HepG2 (cell line): ENCODE data around the gene HLA-DPA1. TPM values are rescaled to one million over a fixed set of nuclear protein-coding genes. Genes with fewer than 3 reads are reported as not detected.
A peak's percentile ranks its signal among the peaks of the same experiment; 100 is the strongest.

ENCODE experiments used
- ATAC-seq: fragments of 200-7000 bp; cut with Tn5 transposase; 3 replicates; pipeline ENCODE4 v1.9.1; 2020; ENCODE audit warnings: mild to moderate bottlenecking, moderate library complexity
- BruUV-seq: library from RNA; stranded (reverse); fragments of 400-500 nt; replicated peaks from 2 replicates; lab custom pipeline; 2021; lab: Mats Ljungman, UMichigan
- CTCF ChIA-PET: fragments of 300-600 bp; formaldehyde crosslinking; extraction: SDS; loops from one replicate; lab custom pipeline; 2021; ENCODE audit warnings: low total read pairs, inconsistent platforms, low intra/inter-chr PET ratio; lab: Yijun Ruan, JAX
- POLR2A ChIA-PET: fragments of 350-600 bp; sonication (Branson Sonifier 250); formaldehyde crosslinking; loops from one replicate; lab custom pipeline; 2020; ENCODE audit warnings: antibody characterized with exemption, inconsistent platforms; lab: Yijun Ruan, JAX
- DNase-seq: peaks from one replicate; pipeline ENCODE4 v3.0.0-alpha.2; 2015; ENCODE audit warnings: low spot score
- FAIRE-seq: peaks from 3 replicates; lab custom pipeline; 2011; peaks lifted over from hg19 to GRCh38; lab: Jason Lieb, UNC
- H2AFZ ChIP-seq: one replicate; pipeline ENCODE4 v1.6.1; 2011; ENCODE audit warnings: low read length, inconsistent platforms
- H3K27ac ChIP-seq: fragments of 300-600 bp; 3 replicates; pipeline ENCODE4 v1.8.0; 2011; ENCODE audit warnings: mixed run types, mild to moderate bottlenecking, mixed read lengths, low read length, inconsistent platforms; ENCODE audit not compliant: insufficient read depth; ENCODE audit errors: extremely low read length
- H3K27me3 ChIP-seq, 2 experiments: fragments of 200-600 bp in 1 of 2; 2 replicates in 1 of 2; 3 replicates in 1 of 2; pipeline versions ENCODE4 v1.6.0 to v1.8.0; 2011; ENCODE audit warnings: low read length in 2 of 2, mild to moderate bottlenecking in 2 of 2, moderate library complexity in 2 of 2, inconsistent platforms in 1 of 2; ENCODE audit not compliant: insufficient read depth in 2 of 2, control insufficient read depth in 1 of 2
- H3K36me3 ChIP-seq, 2 experiments: fragments of 200-600 bp in 1 of 2; replicated peaks in 1 of 2; 2 replicates in 1 of 2; 3 replicates in 1 of 2; pipeline versions ENCODE4 v1.5.1 to v1.8.0; 2011; ENCODE audit warnings: low read length in 2 of 2, inconsistent platforms in 1 of 2; ENCODE audit not compliant: insufficient read depth in 2 of 2, control insufficient read depth in 1 of 2
- H3K4me1 ChIP-seq: 2 replicates; pipeline ENCODE4 v1.5.1; 2012; ENCODE audit warnings: low read length, inconsistent platforms; ENCODE audit not compliant: insufficient read depth
- H3K4me2 ChIP-seq: 2 replicates; pipeline ENCODE4 v1.6.0; 2011; ENCODE audit warnings: low read depth, low read length, inconsistent platforms
- H3K4me3 ChIP-seq, 3 experiments: fragments of 200-600 bp in 1 of 3; sonication (generic), shearing (Covaris generic) in 1 of 3; replicated peaks in 1 of 3; 2 replicates each; pipeline ENCODE4 v1.5.1; 2011 to 2016; ENCODE audit warnings: low read length in 3 of 3, inconsistent platforms in 2 of 3, low read depth in 2 of 3, mild to moderate bottlenecking in 2 of 3, control low read depth in 1 of 3, mixed read lengths in 1 of 3; ENCODE audit not compliant: insufficient read depth in 1 of 3
- H3K79me2 ChIP-seq: one replicate; pipeline ENCODE4 v1.6.1; 2011; ENCODE audit warnings: low read length, inconsistent platforms; ENCODE audit not compliant: insufficient read depth
- H3K9ac ChIP-seq: 2 replicates; pipeline ENCODE4 v1.6.0; 2011; ENCODE audit warnings: mild to moderate bottlenecking, low read depth, low read length, inconsistent platforms; ENCODE audit not compliant: insufficient read depth
- H3K9me3 ChIP-seq: 2 replicates; pipeline ENCODE4 v1.5.1; 2012; ENCODE audit warnings: mild to moderate bottlenecking, low read length
- H4K20me1 ChIP-seq: 2 replicates; pipeline ENCODE4 v1.6.0; 2011; ENCODE audit warnings: inconsistent platforms, mild to moderate bottlenecking, low read length, moderate library complexity; ENCODE audit not compliant: insufficient read depth
- ATF1 ChIP-seq: IDR thresholded peaks from 2 replicates; pipeline ENCODE4 v1.6.1; 2016; ENCODE audit warnings: mild to moderate bottlenecking, control low read depth
- ATF7-NPFF ChIP-seq: sonication (generic); formaldehyde crosslinking; IDR thresholded peaks from 2 replicates; pipeline ENCODE4 v1.8.1; 2023; ENCODE audit warnings: mild to moderate bottlenecking, low read depth, missing genetic modification reagents, moderate library complexity
- CREB1 ChIP-seq, 2 experiments: fragments of 450-650 bp in 1 of 2; IDR thresholded peaks; 2 replicates each; pipeline ENCODE4 v1.6.1; 2016 to 2017; ENCODE audit warnings: control low read depth in 1 of 2, mild to moderate bottlenecking in 1 of 2, missing compliant biosample characterization in 1 of 2, missing genetic modification characterization in 1 of 2
- GATAD1 ChIP-seq: IDR thresholded peaks from 2 replicates; pipeline ENCODE4 v1.6.1; 2016; ENCODE audit warnings: missing genetic modification reagents, missing compliant biosample characterization
- HOXA9 ChIP-seq: sonication (generic); formaldehyde crosslinking; IDR thresholded peaks from 2 replicates; pipeline ENCODE4 v1.8.1; 2022; ENCODE audit warnings: missing genetic modification reagents, mild to moderate bottlenecking, moderate library complexity, borderline replicate concordance
- ISX ChIP-seq: sonication (generic); formaldehyde crosslinking; conservative IDR thresholded peaks from 2 replicates; pipeline ENCODE4 v1.5.0; 2020; ENCODE audit warnings: missing genetic modification reagents
- KMT2A ChIP-seq: sonication (generic); formaldehyde crosslinking; IDR thresholded peaks from 2 replicates; pipeline ENCODE4 v1.4.0; 2020; ENCODE audit warnings: missing genetic modification reagents
- MBNL3 ChIP-seq: fragments of 250-450 bp; sonication (Bioruptor Pico); conservative IDR thresholded peaks from 2 replicates; pipeline ENCODE4 v1.8.0; 2022; ENCODE audit warnings: mild to moderate bottlenecking, inconsistent platforms
- NCOA2 ChIP-seq: sonication (generic); formaldehyde crosslinking; IDR thresholded peaks from 2 replicates; pipeline ENCODE4 v1.8.0; 2022; ENCODE audit warnings: inconsistent platforms
- NFYC ChIP-seq: IDR thresholded peaks from 2 replicates; pipeline ENCODE4 v1.6.1; 2016; ENCODE audit warnings: missing genetic modification reagents, missing compliant biosample characterization
- PAX8 ChIP-seq: sonication (generic); formaldehyde crosslinking; IDR thresholded peaks from 2 replicates; pipeline ENCODE4 v1.8.0; 2022; ENCODE audit warnings: mild to moderate bottlenecking, missing genetic modification reagents, borderline replicate concordance
- RARA ChIP-seq: IDR thresholded peaks from 2 replicates; pipeline ENCODE4 v1.6.1; 2016; ENCODE audit warnings: missing genetic modification reagents, missing compliant biosample characterization
- RFX5 ChIP-seq: IDR thresholded peaks from 2 replicates; pipeline ENCODE4 v1.6.1; 2011; ENCODE audit warnings: low read depth, low read length, improper control_type of control experiment
- RFXANK ChIP-seq: IDR thresholded peaks from 2 replicates; pipeline ENCODE4 v1.6.1; 2016
- RFXAP ChIP-seq: sonication (generic); formaldehyde crosslinking; IDR thresholded peaks from 2 replicates; pipeline ENCODE4 v1.4.0; 2020; ENCODE audit warnings: missing genetic modification reagents, borderline replicate concordance
- RORA ChIP-seq: sonication (generic); formaldehyde crosslinking; IDR thresholded peaks from 2 replicates; pipeline ENCODE4 v1.5.0; 2020; ENCODE audit warnings: mild to moderate bottlenecking, missing genetic modification reagents, moderate library complexity
- SYNCRIP ChIP-seq: fragments of 200-400 bp; formaldehyde crosslinking; IDR thresholded peaks from 2 replicates; pipeline ENCODE4 v1.6.1; 2018; ENCODE audit warnings: mild to moderate bottlenecking, low read depth, low read length; ENCODE audit not compliant: insufficient read depth
- TCF7L2 ChIP-seq: IDR thresholded peaks from 2 replicates; pipeline ENCODE4 v1.6.1; 2011; ENCODE audit warnings: mild to moderate bottlenecking, low read depth, low read length, moderate library complexity
- ZNF34 ChIP-seq: sonication (generic); formaldehyde crosslinking; IDR thresholded peaks from 2 replicates; pipeline ENCODE4 v1.4.0; 2020; ENCODE audit warnings: mild to moderate bottlenecking, missing genetic modification reagents, borderline replicate concordance
- WGBS: methylation state at CpG from one replicate; pipeline ENCODE4 v1.1.6; 2017; ENCODE audit warnings: low lambda C conversion rate; 5-methylcytosine and 5-hydroxymethylcytosine counted together
- in situ Hi-C: cut with HindIII; loops from 2 replicates; pipeline ENCODE4 v1.10.0; 2017; ENCODE audit warnings: low pct_unique_long_range_greater_than_20kb; ENCODE audit not compliant: extremely low pct_ligation_motif_present
- intact Hi-C: fragments of 100-400 bp; cut with micrococcal nuclease; formaldehyde crosslinking; loops from one replicate; pipeline ENCODE4 v1.10.0; 2022; ENCODE audit not compliant: unreplicated experiment
- polyA plus RNA-seq, 8 experiments: library from polyadenylated mRNA; depleted of rRNA in 3 of 8; stranded (reverse) in 7 of 8; unstranded in 1 of 8; fragments of >200 nt; fragmentation: Illumina TruSeq in 4 of 8; extraction: Trizol in 4 of 8; gene quantifications; 2 replicates each; pipeline versions ENCODE4 v1.2.1 to v1.2.3, GENCODE V29; 2011 to 2016; ENCODE audit warnings: low read depth in 4 of 8, missing spikeins in 1 of 8, mixed read lengths in 1 of 8; ENCODE audit not compliant: insufficient read depth in 1 of 8
- total RNA-seq, 5 experiments: library from RNA; depleted of rRNA; stranded (reverse); fragments of >200 nt; fragmentation: Illumina TruSeq; extraction: Trizol; gene quantifications; 2 replicates each; pipeline ENCODE4 v1.2.3, GENCODE V29; 2016; ENCODE audit warnings: low read depth in 1 of 5
- TF ChIP-seq, protein P1 (sequence below), 2 experiments: fragments of 450-650 bp in 1 of 2; sonication (generic) in 1 of 2; formaldehyde crosslinking; IDR thresholded peaks; 2 replicates each; pipeline versions ENCODE4 v1.5.0 to v1.8.0; 2020 to 2022; ENCODE audit warnings: mild to moderate bottlenecking in 1 of 2, missing genetic modification reagents in 1 of 2

Gene HLA-DPA1
- total and polyA plus RNA-seq, 2 of the 13 experiments (the other 11 are each of a cell fraction or from before 2014, with no cell fraction given) = not detected

- POLR2A ChIA-PET = interaction anchor here (0.6 kb wide), 1 partner anchor 199 kb away, joined by 3 read pairs; no protein-coding TSS in a partner anchor
- peaks cover 4% of the 10 kb centered on the region; the same call in 1 of the 2 replicates for H3K4me1 ChIP-seq
- peaks cover 2 to 42% of the 10 kb centered on the region in 2 experiments; a peak in 4 of 5 replicates for H3K27me3 ChIP-seq
- in situ Hi-C loops = no loop called here
- no peak overlapping the region for H3K4me2 ChIP-seq
- CTCF ChIA-PET = no interaction called here
- no peaks in the 10 kb centered on the region for H3K36me3 ChIP-seq
- H3K4me3 ChIP-seq = no peak overlapping the region
- no TSS peak for BruUV-seq
- no peaks in the 10 kb centered on the region for H4K20me1 ChIP-seq
- DNase-seq = no peak
- 5% methylated on average over 7 of the region's 7 CpGs for WGBS
- FAIRE-seq = no peak
- no peak overlapping the region for H2AFZ ChIP-seq
- no peaks in the 10 kb centered on the region for H3K79me2 ChIP-seq
- H3K9ac ChIP-seq = no peak overlapping the region
- no peak overlapping the region for H3K27ac ChIP-seq
- no peak for ATAC-seq
- intact Hi-C loops = no loop called here
- TF ChIP-seq SYNCRIP (no peak), ZNF34 (CRISPR knock-in tag) (no peak)
- H3K9me3 ChIP-seq = no peaks in the 10 kb centered on the region
These were observed 40.3 kb upstream of the HLA-DPA1 start for GRCh38 chr6:33113755-33114154.

DNA sequence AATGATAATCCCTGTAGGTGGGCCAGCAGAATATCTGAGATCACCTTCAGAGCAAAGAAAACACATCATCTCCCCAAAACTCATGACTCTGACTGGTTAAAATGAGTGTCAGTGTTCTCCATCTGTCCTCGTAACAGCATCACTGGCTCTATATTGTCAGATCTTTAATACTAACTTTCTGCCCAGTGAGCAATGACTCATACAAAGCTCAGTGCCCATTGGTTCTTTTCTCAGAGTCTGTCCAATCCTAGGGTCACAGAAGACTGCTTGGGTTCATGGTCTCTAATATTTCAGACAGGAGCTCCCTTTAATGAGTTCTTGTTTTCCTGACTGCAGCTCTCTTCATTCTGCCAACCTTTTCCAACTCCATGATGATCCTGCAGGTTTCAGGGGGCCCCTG, 38.7 kb upstream of the HLA-DPA1 start:
- DNase-seq = peak; percentile 23
- TF ChIP-seq NFYC (CRISPR knock-in tag) (0 out of 2 replicates have a peak, but pooled peaks have one; percentile 23), ATF1 (0 out of 2 replicates have a peak, but pooled peaks have one; percentile 28), CREB1 (IDR thresholded peaks at IDR 0.05) (peak; percentile 40; the same call in 1 of the 2 replicates), CREB1 (CRISPR knock-in tag; IDR thresholded peaks at IDR 0.05) (peak; percentile 67), TCF7L2 (no peak), MBNL3 (CRISPR knock-in tag) (no peak), ATF7-NPFF (CRISPR knock-in tag) (no peak), PAX8 (CRISPR knock-in tag) (no peak), NCOA2 (CRISPR knock-in tag) (no peak), RFX5 (peak; percentile 99), ISX (CRISPR knock-in tag) (no peak), RARA (CRISPR knock-in tag) (no peak), RFXANK (CRISPR knock-in tag) (peak; percentile 98), RORA (CRISPR knock-in tag) (no peak), KMT2A (no peak), HOXA9 (CRISPR knock-in tag) (no peak), RFXAP (CRISPR knock-in tag) (peak; percentile 98), GATAD1 (CRISPR knock-in tag) (no peak)
- TF ChIP-seq, protein P1, sequence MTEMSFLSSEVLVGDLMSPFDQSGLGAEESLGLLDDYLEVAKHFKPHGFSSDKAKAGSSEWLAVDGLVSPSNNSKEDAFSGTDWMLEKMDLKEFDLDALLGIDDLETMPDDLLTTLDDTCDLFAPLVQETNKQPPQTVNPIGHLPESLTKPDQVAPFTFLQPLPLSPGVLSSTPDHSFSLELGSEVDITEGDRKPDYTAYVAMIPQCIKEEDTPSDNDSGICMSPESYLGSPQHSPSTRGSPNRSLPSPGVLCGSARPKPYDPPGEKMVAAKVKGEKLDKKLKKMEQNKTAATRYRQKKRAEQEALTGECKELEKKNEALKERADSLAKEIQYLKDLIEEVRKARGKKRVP (CRISPR knock-in tag; IDR thresholded peaks at IDR 0.05) = no peak

More for the DNA sequence above, 38.7 kb upstream of the HLA-DPA1 start:
- no peak overlapping the region for H2AFZ ChIP-seq
- 29% methylated on average over 1 of the region's 1 CpG for WGBS
- no peak overlapping the region for H3K4me2 ChIP-seq
- H3K27ac ChIP-seq = no peak overlapping the region
- peaks cover 1% of the 10 kb centered on the region; the same call in 1 of the 2 replicates for H3K4me1 ChIP-seq
- no peaks in the 10 kb centered on the region for H3K79me2 ChIP-seq
- peaks cover under 1 to 35% of the 10 kb centered on the region in 2 experiments; a peak in 4 of 5 replicates for H3K27me3 ChIP-seq
- no peaks in the 10 kb centered on the region for H3K9me3 ChIP-seq
- intact Hi-C loops = no loop called here
- H3K4me3 ChIP-seq = no peak overlapping the region
- ChIA-PET POLR2A (no interaction called here), CTCF (no interaction called here)
- no peak overlapping the region for H3K9ac ChIP-seq
- FAIRE-seq (no peak), ATAC-seq (peak; percentile 79)
- H4K20me1 ChIP-seq = no peaks in the 10 kb centered on the region
- in situ Hi-C loops = no loop called here
- BruUV-seq = no TSS peak
- no peaks in the 10 kb centered on the region for H3K36me3 ChIP-seq
